Measurements from ENCODE around the gene ZC2HC1B. TPM values are rescaled to one million over a fixed set of nuclear protein-coding genes. Genes with fewer than 3 reads are reported as not detected.
"Not testable (repeated sequence)": the region's sequence is repeated elsewhere in the genome, so short reads cannot be mapped to it uniquely, and the experiment has no call there.

ZC2HC1B gene
- total RNA-seq, 2 experiments from 2014 or later: not detected

- Mint-ChIP-seq H3K27me3 (no peaks in the 10 kb centered on the region), H3K36me3 (no peaks in the 10 kb centered on the region), H3K4me3 (no peak overlapping the region)
Measured at GRCh38 chr6:143882401-143882930, 18.2 kb downstream of the ZC2HC1B start.

GRCh38 chr6:143884216-143884900, 20.1 kb downstream of the ZC2HC1B start:
- DNase-seq: no peak
- Mint-ChIP-seq H3K4me1 (no peaks in the 10 kb centered on the region), H3K27me3 (no peaks in the 10 kb centered on the region), H3K4me3 (no peak overlapping the region), H3K36me3 (no peaks in the 10 kb centered on the region), H3K27ac (no peak overlapping the region), H3K9me3 (no peaks in the 10 kb centered on the region)

More at GRCh38 chr6:143882401-143882930, 18.2 kb downstream of the ZC2HC1B start:
- peaks cover 5% of the 10 kb centered on the region for H3K9me3 Mint-ChIP-seq
- no peaks in the 10 kb centered on the region for H3K4me1 Mint-ChIP-seq
- no peak overlapping the region for H3K27ac Mint-ChIP-seq
- DNase-seq: no peak

GRCh38 chr6:143885116-143885515, 20.8 kb downstream of the ZC2HC1B start:
- no peak overlapping the region for H3K27ac Mint-ChIP-seq
- H3K27me3 Mint-ChIP-seq: no peaks in the 10 kb centered on the region

GRCh38 chr6:143894655-143895054, 30.4 kb downstream of the ZC2HC1B start:
- Mint-ChIP-seq H3K27ac (no peak overlapping the region), H3K4me1 (no peaks in the 10 kb centered on the region), H3K36me3 (no peaks in the 10 kb centered on the region), H3K27me3 (no peaks in the 10 kb centered on the region), H3K9me3 (no peaks in the 10 kb centered on the region), H3K4me3 (no peak overlapping the region)
- no peak for DNase-seq

More at GRCh38 chr6:143885116-143885515, 20.8 kb downstream of the ZC2HC1B start:
- no peak overlapping the region for H3K4me3 Mint-ChIP-seq
- no peaks in the 10 kb centered on the region for H3K36me3 Mint-ChIP-seq
- no peaks in the 10 kb centered on the region for H3K9me3 Mint-ChIP-seq
- no peaks in the 10 kb centered on the region for H3K4me1 Mint-ChIP-seq
- DNase-seq: no peak

- Mint-ChIP-seq H3K27me3 (no peaks in the 10 kb centered on the region), H3K4me3 (no peak overlapping the region), H3K4me1 (no peaks in the 10 kb centered on the region), H3K27ac (no peak overlapping the region), H3K9me3 (no peaks in the 10 kb centered on the region), H3K36me3 (no peaks in the 10 kb centered on the region)
- DNase-seq: no peak
Measured at GRCh38 chr6:143896126-143896860, 32.0 kb downstream of the ZC2HC1B start.

- peaks cover 8% of the 10 kb centered on the region for H3K4me1 Mint-ChIP-seq
- no peak overlapping the region for H3K4me3 Mint-ChIP-seq
- no peaks in the 10 kb centered on the region for H3K36me3 Mint-ChIP-seq
- no peak for DNase-seq
- no peak overlapping the region for H3K27ac Mint-ChIP-seq
- H3K27me3 Mint-ChIP-seq: no peaks in the 10 kb centered on the region
- no peaks in the 10 kb centered on the region for H3K9me3 Mint-ChIP-seq
Measured at GRCh38 chr6:143900358-143900757, 36.1 kb downstream of the ZC2HC1B start.

GRCh38 chr6:143901885-143902750, 37.8 kb downstream of the ZC2HC1B start:
- Mint-ChIP-seq H3K4me1 (peaks cover 8% of the 10 kb centered on the region), H3K9me3 (no peaks in the 10 kb centered on the region), H3K27me3 (no peaks in the 10 kb centered on the region), H3K36me3 (no peaks in the 10 kb centered on the region), H3K27ac (no peak overlapping the region), H3K4me3 (no peak overlapping the region)
- no peak for DNase-seq

GRCh38 chr6:143902827-143903226, 38.6 kb downstream of the ZC2HC1B start:
- DNase-seq: no peak
- Mint-ChIP-seq H3K4me1 (peaks cover 8% of the 10 kb centered on the region), H3K4me3 (no peak overlapping the region), H3K27ac (no peak overlapping the region), H3K27me3 (no peaks in the 10 kb centered on the region), H3K9me3 (no peaks in the 10 kb centered on the region), H3K36me3 (no peaks in the 10 kb centered on the region)

GRCh38 chr6:143911028-143911427, 46.8 kb downstream of the ZC2HC1B start:
- Mint-ChIP-seq H3K36me3 (peaks cover 20% of the 10 kb centered on the region), H3K27me3 (no peaks in the 10 kb centered on the region), H3K9me3 (peaks cover 23% of the 10 kb centered on the region), H3K27ac (no peak overlapping the region), H3K4me1 (no peaks in the 10 kb centered on the region), H3K4me3 (no peak overlapping the region)
- no peak for DNase-seq

- no peaks in the 10 kb centered on the region for H3K27me3 Mint-ChIP-seq
- H3K27ac Mint-ChIP-seq: no peak overlapping the region
- H3K9me3 Mint-ChIP-seq: peaks cover 23% of the 10 kb centered on the region
- no peaks in the 10 kb centered on the region for H3K4me1 Mint-ChIP-seq
- no peak overlapping the region for H3K4me3 Mint-ChIP-seq
- no peak for DNase-seq
- H3K36me3 Mint-ChIP-seq: peaks cover 20% of the 10 kb centered on the region
Measured at GRCh38 chr6:143912671-143913070, 48.4 kb downstream of the ZC2HC1B start.

- not testable (repeated sequence) for H3K27me3 Mint-ChIP-seq, DNase-seq, H3K4me1 Mint-ChIP-seq, H3K27ac Mint-ChIP-seq, H3K4me3 Mint-ChIP-seq, H3K36me3 Mint-ChIP-seq
- H3K9me3 Mint-ChIP-seq: peaks cover 20% of the 10 kb centered on the region
Measured at GRCh38 chr6:143917026-143917425, 52.8 kb downstream of the ZC2HC1B start.

- H3K9me3 Mint-ChIP-seq: peaks cover 20% of the 10 kb centered on the region
- H3K4me3 Mint-ChIP-seq: no peak overlapping the region
- no peak overlapping the region for H3K27ac Mint-ChIP-seq
- DNase-seq: no peak
- H3K36me3 Mint-ChIP-seq: peaks cover 16% of the 10 kb centered on the region
- H3K4me1 Mint-ChIP-seq: no peaks in the 10 kb centered on the region
- no peaks in the 10 kb centered on the region for H3K27me3 Mint-ChIP-seq
Measured at GRCh38 chr6:143928853-143929252, 64.6 kb downstream of the ZC2HC1B start.

GRCh38 chr6:143929975-143930374, 65.7 kb downstream of the ZC2HC1B start:
- Mint-ChIP-seq H3K27me3 (no peaks in the 10 kb centered on the region), H3K36me3 (peaks cover 16% of the 10 kb centered on the region), H3K27ac (no peak overlapping the region), H3K9me3 (peaks cover 21% of the 10 kb centered on the region), H3K4me1 (no peaks in the 10 kb centered on the region), H3K4me3 (no peak overlapping the region)
- DNase-seq: no peak

GRCh38 chr6:143934331-143934730, 70.1 kb downstream of the ZC2HC1B start:
- no peaks in the 10 kb centered on the region for H3K27me3 Mint-ChIP-seq
- DNase-seq: no peak
- H3K4me3 Mint-ChIP-seq: no peak overlapping the region
- H3K27ac Mint-ChIP-seq: no peak overlapping the region
- peaks cover 3% of the 10 kb centered on the region for H3K4me1 Mint-ChIP-seq
- H3K36me3 Mint-ChIP-seq: peaks cover 16% of the 10 kb centered on the region
- H3K9me3 Mint-ChIP-seq: peaks cover 15% of the 10 kb centered on the region

GRCh38 chr6:143934867-143935266, 70.6 kb downstream of the ZC2HC1B start:
- Mint-ChIP-seq H3K9me3 (peaks cover 15% of the 10 kb centered on the region), H3K27ac (no peak overlapping the region), H3K27me3 (no peaks in the 10 kb centered on the region), H3K4me3 (no peak overlapping the region), H3K4me1 (peaks cover 7% of the 10 kb centered on the region), H3K36me3 (peaks cover 16% of the 10 kb centered on the region)
- no peak for DNase-seq
